ENCODE results near the gene ARHGAP35.

DNA sequence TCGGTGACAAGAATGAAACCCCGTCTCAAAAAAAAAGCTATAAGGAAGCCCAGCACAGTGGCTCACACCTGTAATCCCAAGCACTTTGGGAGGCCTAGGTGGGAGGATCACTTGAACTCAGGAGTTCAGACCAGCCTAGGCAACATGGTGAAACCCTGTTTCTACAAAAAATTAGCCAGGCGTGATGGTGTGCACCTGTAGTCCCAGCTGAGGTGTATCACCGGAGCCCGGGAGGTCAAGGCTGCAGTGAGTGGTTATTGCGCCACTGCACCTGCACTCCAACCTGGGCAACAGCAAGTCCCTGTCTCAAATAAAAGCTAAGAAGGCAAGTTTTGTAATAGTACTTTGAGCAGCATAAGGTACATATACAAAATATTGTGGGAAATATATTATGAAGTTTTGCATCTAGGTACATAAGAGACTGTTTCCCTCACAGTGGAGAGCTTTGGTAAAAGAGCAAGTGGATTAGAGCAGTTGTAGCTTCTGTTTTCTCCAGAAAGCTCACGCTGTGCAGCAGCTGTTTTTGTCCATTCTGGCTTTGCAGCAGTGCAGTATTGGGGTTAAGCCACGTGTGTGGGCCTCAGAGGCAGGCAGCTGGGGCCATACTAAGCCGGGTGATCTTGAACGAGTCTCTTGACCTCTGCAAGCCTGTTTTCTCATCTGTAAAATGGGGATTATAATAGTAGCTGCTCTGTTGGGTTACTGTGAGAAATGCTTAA is 35.4 kb downstream of the ARHGAP35 start:
- TF ChIP-seq, protein P1, sequence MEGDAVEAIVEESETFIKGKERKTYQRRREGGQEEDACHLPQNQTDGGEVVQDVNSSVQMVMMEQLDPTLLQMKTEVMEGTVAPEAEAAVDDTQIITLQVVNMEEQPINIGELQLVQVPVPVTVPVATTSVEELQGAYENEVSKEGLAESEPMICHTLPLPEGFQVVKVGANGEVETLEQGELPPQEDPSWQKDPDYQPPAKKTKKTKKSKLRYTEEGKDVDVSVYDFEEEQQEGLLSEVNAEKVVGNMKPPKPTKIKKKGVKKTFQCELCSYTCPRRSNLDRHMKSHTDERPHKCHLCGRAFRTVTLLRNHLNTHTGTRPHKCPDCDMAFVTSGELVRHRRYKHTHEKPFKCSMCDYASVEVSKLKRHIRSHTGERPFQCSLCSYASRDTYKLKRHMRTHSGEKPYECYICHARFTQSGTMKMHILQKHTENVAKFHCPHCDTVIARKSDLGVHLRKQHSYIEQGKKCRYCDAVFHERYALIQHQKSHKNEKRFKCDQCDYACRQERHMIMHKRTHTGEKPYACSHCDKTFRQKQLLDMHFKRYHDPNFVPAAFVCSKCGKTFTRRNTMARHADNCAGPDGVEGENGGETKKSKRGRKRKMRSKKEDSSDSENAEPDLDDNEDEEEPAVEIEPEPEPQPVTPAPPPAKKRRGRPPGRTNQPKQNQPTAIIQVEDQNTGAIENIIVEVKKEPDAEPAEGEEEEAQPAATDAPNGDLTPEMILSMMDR (IDR thresholded peaks at IDR 0.05) = no peak
- TF ChIP-seq POLR2A (IDR thresholded peaks at IDR 0.05; ENCODE audit: low read depth) = no peak
- TF ChIP-seq POLR2AphosphoS5 (IDR thresholded peaks at IDR 0.05) = no peak

All from esophagus muscularis mucosa (tissue), 3 donors.